GM19043 (cell line): Measurements from ENCODE around the gene MARVELD2.
"Not testable (repeated sequence)": the region's sequence is repeated elsewhere in the genome, so short reads cannot be mapped to it uniquely, and the experiment has no call there.

Experiments used
- ATAC-seq: cut with Tn5 transposase; IDR thresholded peaks from one replicate; pipeline ENCODE4 v1.9.1; 2021; ENCODE audit warnings: low read depth; ENCODE audit not compliant: unreplicated experiment

Gene MARVELD2

GRCh38 chr5:69449511-69449910 lies 34.6 kb downstream of the MARVELD2 start:
- no peak for ATAC-seq

GRCh38 chr5:69450116-69450515 lies 35.2 kb downstream of the MARVELD2 start:
- no peak for ATAC-seq

- not testable (repeated sequence) for ATAC-seq
These were observed 35.6 kb downstream of the MARVELD2 start for GRCh38 chr5:69450527-69450926.

GRCh38 chr5:69451941-69452647 lies 37.2 kb downstream of the MARVELD2 start:
- ATAC-seq: no peak

GRCh38 chr5:69453487-69453886 lies 38.6 kb downstream of the MARVELD2 start:
- not testable (repeated sequence) for ATAC-seq

- no peak for ATAC-seq
These were observed 39.7 kb downstream of the MARVELD2 start for GRCh38 chr5:69454460-69455249.

GRCh38 chr5:69455428-69455988 lies 40.6 kb downstream of the MARVELD2 start:
- not testable (repeated sequence) for ATAC-seq

GRCh38 chr5:69462170-69462569 lies 47.3 kb downstream of the MARVELD2 start:
- ATAC-seq: no peak

GRCh38 chr5:69466375-69466774 lies 51.5 kb downstream of the MARVELD2 start:
- ATAC-seq: not testable (repeated sequence)

- peak; percentile 95 for ATAC-seq
These were observed 52.7 kb downstream of the MARVELD2 start for GRCh38 chr5:69467442-69468225.

- no peak for ATAC-seq
These were observed 53.7 kb downstream of the MARVELD2 start for GRCh38 chr5:69468631-69469030.

GRCh38 chr5:69471516-69471915 lies 56.6 kb downstream of the MARVELD2 start:
- ATAC-seq: not testable (repeated sequence)

GRCh38 chr5:69472535-69473143 lies 57.7 kb downstream of the MARVELD2 start:
- not testable (repeated sequence) for ATAC-seq

GRCh38 chr5:69477170-69477569 lies 62.3 kb downstream of the MARVELD2 start:
- no peak for ATAC-seq

GRCh38 chr5:69478296-69478695 lies 63.4 kb downstream of the MARVELD2 start:
- not testable (repeated sequence) for ATAC-seq

- no peak for ATAC-seq
These were observed 70.0 kb downstream of the MARVELD2 start for GRCh38 chr5:69484891-69485290.

- ATAC-seq: no peak
These were observed 70.6 kb downstream of the MARVELD2 start for GRCh38 chr5:69485471-69485870.

GRCh38 chr5:69489246-69489645 lies 74.3 kb downstream of the MARVELD2 start:
- ATAC-seq: no peak

- no peak for ATAC-seq
These were observed 76.1 kb downstream of the MARVELD2 start for GRCh38 chr5:69491027-69491426.

GRCh38 chr5:69491838-69492390 lies 77.0 kb downstream of the MARVELD2 start:
- no peak for ATAC-seq
